Mammary epithelial cell (primary cell): ENCODE data around the gene TRIO.

ENCODE experiments used
- EZH2 ChIP-seq: IDR thresholded peaks from 2 replicates; pipeline ENCODE4 v1.6.1; 2012; ENCODE audit warnings: low read length, inconsistent platforms, borderline replicate concordance
- TF ChIP-seq, protein P1 (sequence below), 2 donors: IDR thresholded peaks in 1 of 2; conservative IDR thresholded peaks in 1 of 2; 2 replicates each; pipeline ENCODE4 v1.5.1; 2011 to 2012; ENCODE audit warnings: inconsistent platforms in 2 of 2, low read length in 2 of 2, mild to moderate bottlenecking in 2 of 2, control low read depth in 1 of 2, low read depth in 1 of 2; ENCODE audit not compliant: insufficient read depth in 1 of 2; ENCODE audit errors: extremely low read depth in 1 of 2

DNA sequence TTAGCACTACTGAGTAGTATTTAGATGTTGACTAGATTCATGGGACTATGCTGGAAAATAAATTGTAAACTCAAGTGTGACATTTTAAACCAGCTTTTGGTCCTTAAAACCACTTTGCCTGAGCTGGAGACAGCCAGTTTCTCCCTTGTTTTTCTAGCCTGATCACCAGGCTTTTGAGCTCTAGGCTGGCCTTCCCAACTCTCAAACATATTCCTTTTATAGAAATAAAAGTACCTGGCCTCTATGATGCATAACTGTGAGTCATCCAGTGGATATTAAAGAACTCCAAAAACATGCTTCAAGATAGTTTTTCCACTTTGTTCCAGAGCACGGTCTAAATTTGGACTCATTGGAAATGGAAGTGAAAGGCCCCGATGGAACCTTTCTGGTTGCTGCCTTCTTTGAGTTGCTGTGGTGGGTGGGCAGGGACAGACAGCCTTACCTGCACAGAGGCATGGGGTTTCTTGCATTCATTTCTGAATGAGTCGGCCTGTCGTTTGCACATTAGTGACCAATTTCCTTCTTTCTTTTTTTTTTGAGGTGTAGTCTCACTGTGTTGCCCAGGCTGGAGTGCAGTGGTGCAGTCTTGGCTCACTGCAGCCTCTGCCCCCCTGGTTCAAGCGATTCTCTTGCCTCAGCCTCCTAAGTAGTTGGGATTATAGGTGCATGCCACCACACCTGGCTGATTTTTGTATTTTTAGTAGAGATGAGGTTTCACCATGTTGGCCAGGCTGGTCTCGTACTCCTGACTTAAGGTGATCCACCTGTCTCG lies 43.1 kb downstream of the TRIO start:
- TF ChIP-seq, protein P1, sequence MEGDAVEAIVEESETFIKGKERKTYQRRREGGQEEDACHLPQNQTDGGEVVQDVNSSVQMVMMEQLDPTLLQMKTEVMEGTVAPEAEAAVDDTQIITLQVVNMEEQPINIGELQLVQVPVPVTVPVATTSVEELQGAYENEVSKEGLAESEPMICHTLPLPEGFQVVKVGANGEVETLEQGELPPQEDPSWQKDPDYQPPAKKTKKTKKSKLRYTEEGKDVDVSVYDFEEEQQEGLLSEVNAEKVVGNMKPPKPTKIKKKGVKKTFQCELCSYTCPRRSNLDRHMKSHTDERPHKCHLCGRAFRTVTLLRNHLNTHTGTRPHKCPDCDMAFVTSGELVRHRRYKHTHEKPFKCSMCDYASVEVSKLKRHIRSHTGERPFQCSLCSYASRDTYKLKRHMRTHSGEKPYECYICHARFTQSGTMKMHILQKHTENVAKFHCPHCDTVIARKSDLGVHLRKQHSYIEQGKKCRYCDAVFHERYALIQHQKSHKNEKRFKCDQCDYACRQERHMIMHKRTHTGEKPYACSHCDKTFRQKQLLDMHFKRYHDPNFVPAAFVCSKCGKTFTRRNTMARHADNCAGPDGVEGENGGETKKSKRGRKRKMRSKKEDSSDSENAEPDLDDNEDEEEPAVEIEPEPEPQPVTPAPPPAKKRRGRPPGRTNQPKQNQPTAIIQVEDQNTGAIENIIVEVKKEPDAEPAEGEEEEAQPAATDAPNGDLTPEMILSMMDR (conservative IDR thresholded peaks at IDR 0.05 in 1 of 2, IDR thresholded peaks at IDR 0.05 in 1 of 2; ENCODE audit: extremely low read depth in 1 of 2, insufficient read depth in 1 of 2, low read depth in 1 of 2, low read length in 2 of 2) = no peak
- no peak for TF ChIP-seq EZH2
